ENCODE results near the gene ZNF320.

GRCh38 chr19:52889076-52889475 is 8.4 kb downstream of the ZNF320 start:
- TF ChIP-seq POLR2A (IDR thresholded peaks at IDR 0.05) (no peak), CTCF (IDR thresholded peaks at IDR 0.05) (no peak)

Measured in upper lobe of left lung (tissue), 4 donors.